LHCN-M2 (cell line): ENCODE measurements around the gene RALGPS2. TPM values are rescaled to one million over a fixed set of nuclear protein-coding genes. Genes with fewer than 3 reads are reported as not detected.
"Not testable (repeated sequence)": the region's sequence is repeated elsewhere in the genome, so short reads cannot be mapped to it uniquely, and the experiment has no call there.

Experiments used
- DNase-seq: peaks from one replicate; pipeline ENCODE4 v3.0.0-alpha.2; 2012; ENCODE audit warnings: low read depth
- total RNA-seq: library from RNA; depleted of rRNA; stranded (reverse); fragments of >200 nt; gene quantifications from 2 replicates; pipeline ENCODE4 v1.2.3, GENCODE V29; 2014

Gene RALGPS2
- total RNA-seq, 1 experiment from 2014 or later, result 33.1 TPM

DNA sequence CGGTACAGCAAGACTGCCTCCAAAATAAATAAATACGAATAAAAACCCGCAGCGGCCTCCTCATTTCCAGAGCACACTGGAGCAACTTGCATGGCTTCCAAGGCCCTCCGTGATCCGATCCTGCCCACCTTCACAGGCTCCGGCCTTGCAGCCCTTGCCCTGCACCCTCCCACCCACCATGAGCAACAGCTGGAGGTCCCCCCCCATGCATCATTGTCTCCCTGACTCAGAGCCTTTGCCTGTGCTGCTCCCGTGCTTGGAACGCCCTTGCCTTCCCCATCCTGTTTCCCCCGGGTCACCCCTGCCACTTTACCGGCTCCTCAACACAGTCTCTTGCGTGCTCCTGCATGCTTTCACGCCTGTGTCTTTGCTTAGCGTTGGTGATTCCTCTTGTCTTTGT is 216.8 kb downstream of the RALGPS2 start:
- DNase-seq, result peak; percentile 41

DNA sequence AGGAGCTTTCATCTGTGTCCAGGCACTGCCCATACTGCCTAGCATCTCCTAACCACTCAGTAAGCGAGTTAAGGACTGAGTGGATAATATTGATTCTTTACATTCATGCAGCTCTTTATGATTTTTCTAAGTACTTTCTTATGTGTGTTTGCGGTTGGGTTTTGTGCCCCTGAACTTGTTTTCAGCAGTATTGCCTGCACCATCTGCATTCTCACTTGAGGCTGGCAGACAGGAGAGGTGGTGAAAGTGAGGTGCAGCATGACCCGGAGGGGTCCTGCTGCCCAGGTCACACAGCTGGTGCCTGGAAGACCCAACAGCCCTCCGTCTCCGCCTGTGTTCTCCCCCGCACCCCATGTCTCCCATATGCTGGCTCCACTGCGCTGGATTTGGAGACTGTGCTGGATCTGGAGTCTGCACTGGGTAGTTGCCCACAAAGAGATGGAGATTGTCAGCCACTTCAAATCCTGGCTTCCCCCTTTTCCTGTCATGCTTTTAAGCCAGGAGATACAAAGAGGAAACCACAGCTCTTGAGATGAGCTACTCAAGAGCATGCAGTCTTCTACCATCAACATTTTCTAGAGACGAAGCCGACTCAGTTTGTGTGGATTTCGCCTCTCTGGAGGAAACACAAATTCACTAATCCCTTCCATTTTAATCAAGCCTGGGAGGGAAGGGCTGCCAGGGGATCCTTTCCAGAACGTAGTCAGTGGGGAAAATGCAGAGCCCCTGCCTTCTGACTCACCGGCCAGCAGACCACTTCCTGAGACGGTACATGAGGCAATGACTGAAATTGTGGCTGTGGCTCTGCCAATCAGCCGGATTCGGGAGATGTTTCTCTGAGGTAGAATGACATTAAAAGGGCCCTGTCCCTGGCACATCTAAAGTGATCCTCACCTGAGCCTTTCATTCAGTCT is 217.5 kb downstream of the RALGPS2 start:
- peak; percentile 79 for DNase-seq

DNA sequence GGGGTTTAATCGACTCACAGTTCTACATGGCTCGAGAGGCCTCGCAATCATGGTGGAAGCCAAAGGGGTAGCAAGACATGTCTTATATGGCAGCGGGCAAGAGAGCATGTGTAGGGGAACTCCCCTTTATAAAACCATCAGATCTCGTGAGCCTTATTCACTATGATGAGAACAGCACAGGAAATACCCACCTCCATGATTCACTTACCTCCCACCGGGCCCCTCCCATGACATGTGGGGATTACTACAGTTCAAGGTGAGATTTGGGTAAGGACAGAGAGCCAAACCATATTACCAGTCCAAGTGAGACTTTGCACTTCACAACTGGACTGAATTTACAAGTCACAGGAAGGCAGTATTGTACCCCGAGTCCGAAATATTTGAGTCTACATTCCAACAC is 219.7 kb downstream of the RALGPS2 start:
- DNase-seq, result no peak

DNA sequence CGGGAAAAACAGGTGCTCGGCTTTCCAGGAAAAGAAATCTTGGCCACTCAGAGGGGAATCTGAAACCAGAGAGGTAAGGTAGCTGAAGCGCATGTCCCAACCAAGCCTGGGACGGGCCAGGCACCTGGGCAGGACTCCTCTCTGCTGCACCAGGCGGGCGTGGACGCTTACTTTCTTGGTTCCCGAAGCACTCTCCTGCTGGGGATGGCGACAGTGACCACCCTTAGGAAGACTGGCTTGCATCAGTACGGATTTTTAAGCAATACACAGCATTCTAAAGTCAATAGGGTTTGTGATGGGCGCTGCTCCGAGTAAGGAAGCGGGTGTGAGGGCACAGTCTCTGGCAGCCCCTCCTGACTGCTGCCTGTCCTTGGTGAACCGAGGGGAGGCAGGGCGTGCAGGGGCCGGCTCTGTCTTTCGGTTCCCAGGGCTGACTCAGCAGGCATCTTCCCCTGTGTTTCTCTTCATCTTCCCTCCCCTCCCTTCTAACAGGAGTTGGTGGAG is 220.8 kb downstream of the RALGPS2 start:
- no peak for DNase-seq

DNA sequence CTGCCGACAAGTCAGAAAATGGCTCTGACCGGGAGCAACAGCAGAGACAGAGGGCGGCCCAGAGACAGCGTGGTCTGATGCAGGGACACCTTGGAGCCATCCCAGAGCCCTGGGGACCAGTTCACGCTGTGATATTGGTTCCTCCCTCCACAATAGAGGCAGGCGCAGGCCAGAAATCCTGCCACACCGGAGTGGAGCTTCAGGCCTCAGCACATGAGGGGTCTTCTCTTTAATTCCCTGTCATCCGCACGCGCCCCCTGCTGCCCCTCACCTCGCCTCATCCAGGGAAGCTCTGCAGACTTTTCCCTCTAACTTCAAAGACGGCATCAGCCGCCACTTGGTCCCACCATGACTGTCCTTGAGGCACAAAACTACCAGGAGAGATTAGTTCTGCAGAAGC is 221.4 kb downstream of the RALGPS2 start:
- DNase-seq, result no peak

DNA sequence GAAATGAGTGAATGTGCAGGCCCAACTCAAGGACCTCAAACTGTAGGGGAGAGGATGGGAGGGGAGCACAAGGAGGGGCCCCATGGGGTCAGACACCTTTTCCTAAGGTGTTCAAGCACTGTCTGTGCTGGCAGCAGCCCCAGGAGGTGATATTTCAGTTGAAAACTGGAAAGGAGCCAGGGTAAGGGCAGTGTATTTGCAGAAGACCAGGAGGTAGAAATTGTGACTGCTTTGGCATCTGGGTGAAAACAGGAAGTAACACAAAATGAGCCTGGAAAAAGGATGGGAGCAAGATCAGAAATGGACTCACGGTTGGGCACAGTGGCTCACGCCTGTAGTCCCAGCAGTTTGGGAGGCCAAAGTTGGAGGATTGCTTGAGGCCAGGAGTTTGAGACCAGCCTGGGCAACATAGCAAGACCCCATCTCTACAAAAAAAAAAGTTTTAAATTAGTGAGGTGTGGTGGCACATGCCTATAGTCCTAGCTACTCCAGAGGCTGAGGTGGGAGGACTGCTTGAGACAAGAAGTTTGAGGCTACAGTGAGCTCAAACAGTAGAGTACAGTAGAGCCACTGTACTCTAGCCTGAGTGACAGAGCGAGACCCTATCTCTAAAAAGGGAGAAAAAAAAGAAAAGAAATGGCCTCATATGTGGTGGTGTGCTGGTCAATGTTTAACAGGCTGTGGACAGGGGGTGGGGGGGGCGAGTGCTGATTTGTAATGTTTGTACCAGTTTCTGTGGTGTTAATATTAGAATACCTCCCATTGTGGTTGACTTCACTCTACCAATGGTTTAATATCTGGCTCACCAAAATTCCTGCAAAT is 222.0 kb downstream of the RALGPS2 start:
- DNase-seq, result no peak

DNA sequence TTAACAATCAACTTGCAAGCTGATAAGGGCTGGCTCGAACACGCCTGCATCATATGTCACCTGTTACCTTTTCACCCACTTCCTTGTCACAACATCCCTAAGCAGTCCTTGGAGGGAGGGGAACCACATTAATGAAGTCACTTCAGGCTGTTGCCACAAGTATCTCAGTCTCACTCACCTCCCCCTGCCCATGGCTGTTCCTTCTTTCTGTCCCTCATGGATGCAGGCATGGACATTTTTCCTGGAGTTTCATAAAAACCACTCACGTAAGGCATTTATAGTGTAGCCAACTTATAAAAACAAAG is 222.6 kb downstream of the RALGPS2 start:
- no peak for DNase-seq

DNA sequence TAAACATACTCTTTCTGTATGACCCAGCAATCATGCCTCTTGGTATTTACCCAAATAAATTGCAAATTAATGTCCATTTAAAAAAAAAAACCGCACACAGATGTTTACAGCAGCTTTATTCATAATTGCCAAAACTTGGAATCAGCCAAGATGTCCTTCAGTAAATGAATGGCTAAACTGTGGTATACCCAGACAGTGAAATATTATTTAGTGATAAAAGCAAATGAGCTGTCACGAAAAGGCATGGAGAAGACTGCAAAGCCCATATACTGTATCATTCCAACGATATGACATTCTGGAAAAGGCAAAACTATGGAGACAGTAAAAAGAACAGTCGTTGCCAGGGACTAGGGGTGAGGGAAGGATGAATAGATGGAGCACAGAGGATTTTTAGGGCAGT is 223.6 kb downstream of the RALGPS2 start:
- no peak for DNase-seq

DNA sequence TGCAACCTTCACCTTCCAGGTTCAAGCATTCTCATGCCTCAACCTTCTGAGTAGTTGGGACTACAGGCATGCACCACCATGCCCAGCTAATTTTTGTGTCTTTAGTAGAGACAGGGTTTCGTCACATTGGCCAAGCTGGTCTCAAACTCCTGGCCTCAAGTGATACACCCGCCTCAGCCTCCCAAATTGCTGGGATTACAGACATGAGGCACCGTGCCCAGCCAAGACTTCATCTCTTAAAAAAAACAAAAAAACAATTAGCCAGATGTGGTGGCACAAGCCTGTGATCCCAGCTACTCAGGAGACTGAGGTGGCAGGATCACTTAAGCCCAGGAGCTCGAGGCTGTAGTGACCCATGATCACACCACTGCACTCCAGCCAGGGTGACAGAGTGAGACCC is 224.8 kb downstream of the RALGPS2 start:
- not testable (repeated sequence) for DNase-seq

DNA sequence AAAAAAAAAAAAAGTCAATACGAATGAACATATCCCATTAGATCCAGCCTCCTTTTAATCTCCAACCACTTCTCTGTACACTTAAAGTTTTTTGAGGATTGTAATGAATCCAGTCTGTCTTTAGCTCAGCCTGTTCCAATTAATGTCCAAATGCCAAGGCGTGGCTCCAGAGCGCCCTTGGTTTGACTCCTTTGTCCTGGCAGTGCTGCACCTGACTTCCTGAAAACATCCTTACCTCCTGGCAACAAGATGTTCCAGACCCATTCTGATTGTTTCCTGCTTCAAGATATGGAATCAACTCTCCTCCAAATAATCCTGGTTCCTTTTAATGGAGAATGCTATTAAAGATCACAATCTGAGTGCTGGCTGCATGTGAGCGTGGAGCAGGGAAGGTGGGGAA is 226.6 kb downstream of the RALGPS2 start:
- no peak for DNase-seq

DNA sequence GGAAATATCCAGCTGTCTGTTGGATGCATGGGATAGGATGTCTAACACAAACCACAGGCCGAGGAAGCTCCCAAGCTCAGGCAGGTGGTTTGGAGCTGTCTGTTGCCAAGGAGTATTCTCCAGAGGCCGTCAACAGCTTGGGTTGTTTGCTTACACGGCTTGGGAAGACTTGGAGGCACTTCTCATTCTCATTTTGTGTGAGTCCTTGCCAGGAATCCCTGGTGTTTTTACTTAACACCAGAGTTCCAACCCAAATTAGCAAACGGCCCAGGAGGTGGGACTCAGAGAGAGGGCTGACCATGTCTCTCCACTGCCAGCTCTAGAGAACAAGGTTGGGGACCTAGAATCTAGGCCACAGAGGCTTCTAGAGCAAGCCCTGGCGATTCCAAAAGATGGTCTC is 228.0 kb downstream of the RALGPS2 start:
- DNase-seq, result peak; percentile 65

DNA sequence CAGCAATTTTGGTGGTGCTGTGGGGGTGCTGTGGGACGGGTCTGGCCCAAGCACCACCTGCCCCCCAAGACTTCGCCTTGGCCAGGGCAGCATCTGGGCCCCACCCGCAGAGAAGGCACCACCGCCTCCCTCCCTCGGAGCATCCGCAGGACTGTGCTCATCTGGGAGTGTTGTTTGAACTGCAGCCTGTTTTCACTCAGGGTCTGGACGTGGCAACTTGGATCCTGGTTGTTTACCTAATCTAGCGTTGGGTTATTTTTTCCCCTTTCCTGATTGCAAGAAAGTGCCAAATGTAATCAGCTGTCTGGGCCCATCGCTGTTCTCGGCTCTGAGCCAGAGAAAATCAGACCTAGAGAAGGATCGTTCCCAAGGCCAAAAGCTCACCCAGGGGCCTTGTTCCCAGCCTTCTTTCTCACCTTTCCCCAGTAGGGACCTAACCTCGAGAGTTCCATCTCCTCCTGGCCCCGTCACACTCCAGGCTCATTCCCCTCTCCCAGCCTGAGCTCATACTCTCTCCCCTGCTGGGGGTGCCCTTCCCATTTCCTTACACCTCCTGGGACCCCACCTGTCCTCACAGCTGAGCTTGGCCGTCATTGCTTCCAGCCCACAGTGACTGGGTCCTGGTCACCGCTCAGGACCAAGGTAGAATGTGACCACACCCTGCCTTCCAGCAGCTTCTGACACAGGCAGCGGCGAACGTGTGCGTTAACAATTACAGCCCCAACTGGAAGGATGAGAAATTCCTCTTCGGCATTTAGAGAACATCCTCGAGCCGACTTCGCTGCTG is 228.7 kb downstream of the RALGPS2 start:
- no peak for DNase-seq

DNA sequence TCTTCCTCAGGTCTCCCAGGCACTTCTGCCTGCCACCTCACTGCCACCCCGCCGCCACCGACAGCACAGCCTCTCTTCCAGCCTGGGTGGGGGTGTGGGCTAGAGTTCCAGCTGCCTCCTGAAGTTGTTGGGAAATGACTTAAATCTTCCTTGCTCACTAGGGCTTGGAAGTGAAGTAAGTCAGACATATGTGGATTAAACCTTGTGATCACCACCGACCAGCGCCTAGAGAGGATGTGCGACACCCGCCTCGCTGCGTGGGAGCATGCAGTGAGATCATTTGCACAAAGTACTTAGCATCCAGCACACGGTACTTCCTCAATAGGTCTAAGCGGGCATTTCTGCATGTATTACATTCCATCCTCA is 229.3 kb downstream of the RALGPS2 start:
- no peak for DNase-seq

DNA sequence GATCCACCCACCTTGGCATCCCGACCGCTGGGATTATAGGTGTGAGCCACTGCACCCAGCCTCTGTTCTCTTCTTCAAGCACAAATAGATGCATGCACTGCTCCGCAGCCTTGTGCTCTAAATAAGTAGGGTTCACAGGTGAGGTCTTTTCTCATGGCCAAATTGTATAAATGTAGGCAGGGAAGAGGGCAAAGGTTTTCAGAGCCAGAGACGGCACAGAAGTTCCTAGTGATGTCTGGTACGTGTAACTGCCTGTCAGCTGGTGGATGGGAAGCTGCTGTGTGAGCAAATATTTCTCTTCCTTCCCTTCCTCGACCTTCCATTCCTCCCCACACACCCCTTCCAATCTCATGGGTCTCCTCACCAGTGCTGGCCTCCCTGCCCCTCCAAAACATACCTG is 229.9 kb downstream of the RALGPS2 start:
- DNase-seq, result no peak

DNA sequence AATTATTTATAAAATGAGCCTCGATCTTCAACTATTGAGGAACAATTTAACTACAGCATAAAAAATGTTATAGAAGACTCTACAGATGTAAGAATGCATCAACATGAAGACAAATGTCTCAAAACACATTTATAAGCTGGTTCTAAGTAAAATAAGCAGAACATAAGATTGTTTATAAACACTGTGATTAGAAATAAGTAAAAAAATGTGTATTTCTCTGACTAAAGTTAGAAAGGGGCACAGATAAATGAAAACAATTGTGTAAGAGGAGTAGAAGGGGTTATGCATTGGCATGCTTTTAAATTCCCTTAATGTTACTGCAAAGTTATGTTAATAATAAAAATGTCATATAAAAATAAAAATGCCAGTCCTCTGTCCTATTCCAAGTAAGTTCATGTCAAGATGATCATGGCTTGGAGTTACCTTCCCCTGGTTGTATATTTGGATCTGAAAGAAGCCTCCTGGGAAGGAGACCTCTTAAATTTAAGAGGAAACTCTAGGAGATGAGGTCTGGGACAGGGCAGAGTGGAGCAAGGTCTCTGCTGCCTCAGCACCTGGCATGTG is 230.4 kb downstream of the RALGPS2 start:
- DNase-seq, result no peak

DNA sequence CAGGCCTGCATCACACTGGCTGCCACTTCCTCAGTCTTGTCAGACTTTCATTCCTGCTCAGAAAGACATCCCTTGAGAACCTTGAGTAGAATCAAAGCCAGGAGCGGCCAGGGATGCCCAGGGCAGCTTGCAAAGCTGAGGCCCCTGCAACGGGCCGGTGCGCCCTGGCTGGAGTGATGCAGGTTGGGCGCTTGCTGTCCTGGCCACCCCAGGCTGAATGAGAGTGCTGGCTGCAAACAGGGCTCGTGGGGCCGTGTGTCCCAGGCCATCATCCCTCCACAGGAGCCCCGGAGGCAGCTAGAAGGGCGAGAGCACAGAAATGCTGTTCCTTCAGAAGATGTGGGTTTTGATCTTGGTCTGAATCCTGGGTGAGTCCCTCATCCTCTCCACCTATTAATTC is 233.4 kb downstream of the RALGPS2 start:
- DNase-seq, result no peak

DNA sequence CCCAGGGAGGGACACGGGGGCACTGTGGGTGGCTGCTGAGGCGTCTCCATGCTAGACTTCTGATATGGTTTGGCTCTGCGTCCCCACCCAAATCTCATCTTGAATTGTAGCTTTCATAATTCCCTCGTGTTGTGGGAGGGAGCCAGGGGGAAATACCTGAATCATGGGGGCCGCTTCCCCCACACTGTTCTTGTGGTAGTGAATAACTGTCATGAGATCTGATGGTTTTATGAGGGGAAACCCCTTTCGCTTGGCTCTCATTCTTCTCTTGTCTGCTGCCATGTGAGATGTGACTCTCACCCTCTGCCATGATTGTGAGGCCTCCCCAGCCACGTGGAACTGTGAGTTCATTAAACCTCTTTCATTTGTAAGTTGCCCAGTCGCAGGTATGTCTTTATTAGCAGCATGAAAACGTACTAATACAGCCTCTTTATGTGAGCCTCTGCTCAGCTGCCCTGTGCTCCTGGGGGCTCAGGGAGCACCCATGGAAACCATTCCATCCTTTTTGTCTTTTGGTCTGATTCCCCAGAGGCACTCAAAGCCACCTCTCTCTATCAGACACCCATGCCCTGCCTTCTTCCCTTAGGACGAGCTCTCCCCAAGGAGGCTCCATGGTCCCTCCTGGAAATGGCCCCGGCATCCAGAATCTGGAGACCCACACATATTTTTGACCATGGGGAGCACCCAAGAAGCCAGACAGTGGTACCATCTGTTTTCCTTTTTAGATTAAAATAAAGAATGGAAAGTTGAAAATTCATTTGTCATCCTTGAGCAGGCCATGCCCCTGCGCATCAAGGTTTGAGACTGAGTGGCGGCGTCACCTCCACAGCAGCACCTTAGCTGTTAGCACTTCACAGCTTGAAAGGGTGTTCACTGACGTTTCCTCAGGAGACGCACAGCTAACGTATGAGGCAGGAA is 234.8 kb downstream of the RALGPS2 start:
- DNase-seq, result no peak

DNA sequence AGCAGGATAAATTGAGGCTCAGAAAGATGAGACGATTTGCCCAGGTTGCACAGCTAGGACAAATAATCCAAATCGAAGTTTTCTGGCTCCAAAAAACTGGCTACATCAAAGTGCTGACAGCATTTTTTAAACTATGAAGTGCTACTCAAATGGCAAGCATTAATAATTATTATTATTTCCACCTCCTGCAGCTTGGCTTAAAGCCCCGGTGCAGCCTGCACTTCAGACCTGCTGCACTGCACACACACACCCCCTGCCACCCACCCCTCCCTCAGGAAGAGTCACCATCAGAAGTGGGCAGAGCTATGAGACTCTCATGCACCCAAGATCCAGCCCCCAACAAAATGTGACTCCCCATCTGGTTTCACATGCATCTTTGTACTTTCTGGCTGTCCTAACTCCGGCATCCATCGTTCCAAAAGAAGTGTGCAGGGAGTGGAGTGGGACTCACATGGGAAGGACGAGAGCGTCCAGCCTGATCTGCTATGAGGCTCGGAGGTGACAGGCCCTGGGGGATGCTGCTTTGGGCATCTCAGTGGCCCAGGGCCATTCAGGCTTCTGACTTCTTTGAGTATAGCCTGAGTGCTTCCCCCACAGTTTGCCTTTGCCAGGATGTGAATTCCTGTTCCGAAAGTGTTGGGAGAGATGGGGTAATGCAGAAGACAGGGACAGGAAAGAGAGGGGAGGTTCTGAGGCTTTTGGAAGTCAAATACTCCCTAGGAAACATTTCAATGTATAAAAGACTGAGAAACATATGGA is 235.6 kb downstream of the RALGPS2 start:
- no peak for DNase-seq

DNA sequence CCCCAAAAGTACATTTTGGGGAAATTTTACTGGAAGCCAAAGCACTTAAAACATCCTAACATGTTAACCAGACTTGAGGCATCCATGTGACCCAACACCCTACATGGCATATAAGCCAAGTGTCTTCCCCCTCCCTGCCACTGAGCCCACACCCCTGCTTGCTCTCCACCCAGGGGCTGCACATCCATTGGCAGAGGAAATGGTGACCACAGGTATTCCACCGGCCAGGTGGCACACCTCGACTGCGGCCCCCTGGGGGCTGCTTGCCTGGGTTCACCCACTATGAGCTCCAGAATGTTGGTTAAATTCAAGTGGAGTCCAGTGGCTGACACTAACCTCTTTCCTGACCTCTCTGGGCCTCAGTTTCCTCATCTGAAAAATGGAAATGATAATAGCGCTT is 236.3 kb downstream of the RALGPS2 start:
- DNase-seq, result no peak

DNA sequence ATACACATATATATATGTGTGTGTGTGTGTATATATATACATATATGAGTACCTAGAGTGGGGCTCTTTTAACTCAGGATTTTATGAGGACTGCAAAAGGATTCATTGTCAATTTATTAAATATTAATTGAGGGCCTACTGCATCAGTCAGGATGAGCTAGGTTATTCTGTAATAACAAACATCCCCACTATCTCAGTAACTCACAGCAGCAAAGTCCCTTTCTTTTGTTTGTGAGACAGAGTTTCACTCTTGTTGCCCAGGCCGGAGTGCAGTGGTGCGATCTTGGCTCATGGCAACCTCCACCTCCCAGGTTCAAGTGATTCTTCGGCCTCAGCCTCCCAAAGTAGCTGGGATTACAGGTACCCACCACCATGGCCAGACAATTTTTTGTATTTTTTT is 236.8 kb downstream of the RALGPS2 start:
- DNase-seq, result no peak
